ENCODE results near the gene STK32B.

- TF ChIP-seq EP400 (IDR thresholded peaks at IDR 0.05) (no peak), SP2 (IDR thresholded peaks at IDR 0.05; ENCODE audit: extremely low read depth, low read depth, low read length, poor library complexity, severe bottlenecking) (no peak), RCOR1 (IDR thresholded peaks at IDR 0.05; ENCODE audit: borderline replicate concordance in 1 of 2, low read depth in 2 of 2, low read length in 2 of 2) (no peak), TEAD4 (IDR thresholded peaks at IDR 0.05; ENCODE audit: low read length) (no peak), TEAD4 (CRISPR knock-in tag; IDR thresholded peaks at IDR 0.05; ENCODE audit: borderline replicate concordance) (no peak), TAF7 (tag; IDR thresholded peaks at IDR 0.05) (no peak), NFATC3 (IDR thresholded peaks at IDR 0.05) (no peak), SETDB1 (IDR thresholded peaks at IDR 0.05; ENCODE audit: low read length) (no peak), EZH2 (IDR thresholded peaks at IDR 0.05; ENCODE audit: borderline replicate concordance, low read depth, low read length) (no peak), UBTF (IDR thresholded peaks at IDR 0.05; ENCODE audit: borderline replicate concordance in 1 of 2, low read depth in 2 of 2, low read length in 2 of 2) (no peak), POLR2AphosphoS5 (IDR thresholded peaks at IDR 0.05; ENCODE audit: control insufficient read depth, insufficient read depth, low read depth, low read length) (no peak), ATF2 (CRISPR knock-in tag; IDR thresholded peaks at IDR 0.05) (no peak), NFIC (IDR thresholded peaks at IDR 0.05) (no peak), ETV1 (tag; conservative IDR thresholded peaks at IDR 0.05; ENCODE audit: low read depth) (no peak)
Measured at GRCh38 chr4:5370286-5370685, 319.0 kb downstream of the STK32B start.
